Thyroid gland (tissue), 4 donors: ENCODE data around the gene CLPSL1. TPM values are rescaled to one million over a fixed set of nuclear protein-coding genes. Genes with fewer than 3 reads are reported as not detected.

Experiments
- DNase-seq, 2 donors: peaks; one replicate each; pipeline ENCODE4 v3.0.0-alpha.2; 2019
- H3K27ac ChIP-seq, 3 donors: fragments of 200-600 bp; sonication (generic); 1 replicate in 2 of 3; 2 replicates in 1 of 3; pipeline ENCODE4 v1.5.1; 2016 to 2019; ENCODE audit warnings: mild to moderate bottlenecking in 1 of 3, moderate library complexity in 1 of 3
- H3K27me3 ChIP-seq: fragments of 200-600 bp; sonication (generic); one replicate; pipeline ENCODE4 v1.5.1; 2019
- H3K36me3 ChIP-seq, 2 donors: fragments of 200-600 bp; sonication (generic); one replicate each; pipeline ENCODE4 v1.5.1; 2016 to 2019
- H3K4me1 ChIP-seq, 2 donors: fragments of 200-600 bp; sonication (generic); one replicate each; pipeline ENCODE4 v1.5.1; 2017 to 2019
- H3K4me3 ChIP-seq, 3 donors: fragments of 200-600 bp; sonication (generic); replicated peaks in 1 of 3; 1 replicate in 2 of 3; 2 replicates in 1 of 3; pipeline ENCODE4 v1.5.1; 2016; ENCODE audit warnings: mild to moderate bottlenecking in 1 of 3
- H3K9me3 ChIP-seq: fragments of 200-600 bp; sonication (generic); one replicate; pipeline ENCODE4 v1.5.1; 2017
- CTCF ChIP-seq, 6 experiments: fragments of 200-600 bp in 3 of 6; fragments of 450-650 bp in 3 of 6; sonication (generic) in 3 of 6; IDR thresholded peaks; one replicate each; pipeline ENCODE4 v1.5.1; 2016 to 2019; ENCODE audit warnings: antibody characterized with exemption in 6 of 6, mild to moderate bottlenecking in 2 of 6, inconsistent platforms in 1 of 6, moderate library complexity in 1 of 6
- POLR2A ChIP-seq, 2 donors: fragments of 450-650 bp; IDR thresholded peaks; one replicate each; pipeline ENCODE4 v1.6.1; 2017; ENCODE audit warnings: antibody characterized with exemption in 2 of 2, mild to moderate bottlenecking in 2 of 2, moderate library complexity in 1 of 2
- WGBS, 2 donors: methylation state at CpG; one replicate each; pipeline ENCODE4 v1.1.5; 2017; 5-methylcytosine and 5-hydroxymethylcytosine counted together
- intact Hi-C: fragments of 100-400 bp; cut with DNase I; formaldehyde crosslinking; loops from one replicate; pipeline ENCODE4 v1.15.1; 2023
- total RNA-seq, 4 donors: library from RNA; depleted of rRNA; stranded (reverse); fragments of >200 nt; gene quantifications; one replicate each; pipeline ENCODE4 v1.2.3, GENCODE V29; 2016

The CLPSL1 gene
- total RNA-seq, 4 donors from 2014 or later: not detected

DNA sequence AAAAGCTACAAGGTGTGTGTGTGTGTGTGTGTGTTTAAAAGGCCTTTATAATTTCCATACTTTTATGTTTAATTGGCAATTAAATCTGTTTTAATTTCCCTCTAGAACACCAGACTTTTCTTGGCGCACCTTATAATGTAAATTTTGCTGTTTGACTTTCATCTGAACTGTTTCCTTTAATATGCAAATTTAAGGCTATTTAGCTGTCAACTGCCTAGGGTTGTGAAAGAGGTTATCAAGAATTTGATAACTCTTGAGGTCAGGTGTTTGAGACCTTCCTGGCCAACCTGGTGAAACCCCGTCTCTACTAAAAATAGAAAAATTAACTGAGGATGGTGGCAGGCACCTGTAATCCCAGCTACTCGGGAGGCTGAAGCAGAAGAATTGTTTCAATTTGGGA lies 20.3 kb downstream of the CLPSL1 start:
- Histone ChIP-seq H3K27me3 (no peaks in the 10 kb centered on the region), H3K4me1 (no peaks in the 10 kb centered on the region), H3K9me3 (no peaks in the 10 kb centered on the region), H3K4me3 (no peak overlapping the region), H3K27ac (no peak overlapping the region), H3K36me3 (no peaks in the 10 kb centered on the region)
- no peak for DNase-seq
- WGBS, 2 donors: 75 to 88% methylated on average over 3 of the region's 3 CpGs
- TF ChIP-seq POLR2A (IDR thresholded peaks at IDR 0.05) (no peak), CTCF (IDR thresholded peaks at IDR 0.05) (no peak)
- intact Hi-C loops: no loop called here

GRCh38 chr6:35804996-35805736 lies 24.3 kb downstream of the CLPSL1 start, which contains the start of gene LHFPL5:
Gene LHFPL5, plus strand, starts transcription at chr6:35805352. Its CDS starts 319 bp downstream, at chr6:35805671.
- no peak within 1 kb of the TSS for H3K4me3 ChIP-seq
- no peaks in the 10 kb centered on the region for H3K36me3 ChIP-seq
- peak; percentile 50 to 53 for DNase-seq
- no peak within 1 kb of the TSS for H3K27ac ChIP-seq
- H3K4me1 ChIP-seq: no peaks in the 10 kb centered on the region
- TF ChIP-seq POLR2A (IDR thresholded peaks at IDR 0.05): no peak
- no peak for TF ChIP-seq CTCF (IDR thresholded peaks at IDR 0.05)
- no peaks in the 10 kb centered on the region for H3K9me3 ChIP-seq
- no peaks in the 10 kb centered on the region for H3K27me3 ChIP-seq
- intact Hi-C loops: no loop called here
- WGBS, 2 donors: 13 to 20% methylated on average over 17 to 22 of the region's 40 CpGs

GRCh38 chr6:35808688-35809087 lies 27.9 kb downstream of the CLPSL1 start:
- intact Hi-C loops: no loop called here
- WGBS, 2 donors: 69 to 71% methylated on average over 3 of the region's 3 CpGs
- Histone ChIP-seq H3K36me3 (no peaks in the 10 kb centered on the region), H3K9me3 (no peaks in the 10 kb centered on the region), H3K4me3 (no peak overlapping the region), H3K27ac (no peak overlapping the region), H3K27me3 (no peaks in the 10 kb centered on the region), H3K4me1 (no peaks in the 10 kb centered on the region)
- no peak for DNase-seq
- TF ChIP-seq POLR2A (IDR thresholded peaks at IDR 0.05) (no peak), CTCF (IDR thresholded peaks at IDR 0.05) (no peak)

DNA sequence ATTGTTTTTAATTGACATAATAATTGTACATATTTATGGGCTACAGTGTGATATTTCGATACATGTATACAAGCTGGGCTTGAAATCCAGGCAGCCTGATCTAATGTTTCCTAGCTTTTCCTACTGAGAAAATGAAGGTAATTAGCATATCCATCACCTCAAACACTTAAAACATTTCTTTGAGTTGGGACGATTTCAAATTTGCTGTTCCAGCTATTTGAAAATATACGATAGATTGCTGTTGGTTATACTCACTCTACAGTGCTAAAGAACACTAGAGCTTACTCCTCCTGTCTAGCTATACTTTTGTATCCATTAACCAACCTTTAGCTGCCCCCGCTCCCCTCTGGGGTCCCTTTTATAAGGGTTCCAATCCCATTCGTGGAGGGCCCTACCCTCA lies 29.0 kb downstream of the CLPSL1 start:
- Histone ChIP-seq H3K36me3 (no peaks in the 10 kb centered on the region), H3K4me1 (no peaks in the 10 kb centered on the region), H3K27me3 (no peaks in the 10 kb centered on the region), H3K9me3 (no peaks in the 10 kb centered on the region), H3K27ac (no peak overlapping the region), H3K4me3 (no peak overlapping the region)
- 77 to 82% methylated on average over 5 of the region's 5 CpGs for WGBS, 2 donors
- no peak for TF ChIP-seq POLR2A (IDR thresholded peaks at IDR 0.05)
- intact Hi-C loops: no loop called here
- no peak for DNase-seq

DNA sequence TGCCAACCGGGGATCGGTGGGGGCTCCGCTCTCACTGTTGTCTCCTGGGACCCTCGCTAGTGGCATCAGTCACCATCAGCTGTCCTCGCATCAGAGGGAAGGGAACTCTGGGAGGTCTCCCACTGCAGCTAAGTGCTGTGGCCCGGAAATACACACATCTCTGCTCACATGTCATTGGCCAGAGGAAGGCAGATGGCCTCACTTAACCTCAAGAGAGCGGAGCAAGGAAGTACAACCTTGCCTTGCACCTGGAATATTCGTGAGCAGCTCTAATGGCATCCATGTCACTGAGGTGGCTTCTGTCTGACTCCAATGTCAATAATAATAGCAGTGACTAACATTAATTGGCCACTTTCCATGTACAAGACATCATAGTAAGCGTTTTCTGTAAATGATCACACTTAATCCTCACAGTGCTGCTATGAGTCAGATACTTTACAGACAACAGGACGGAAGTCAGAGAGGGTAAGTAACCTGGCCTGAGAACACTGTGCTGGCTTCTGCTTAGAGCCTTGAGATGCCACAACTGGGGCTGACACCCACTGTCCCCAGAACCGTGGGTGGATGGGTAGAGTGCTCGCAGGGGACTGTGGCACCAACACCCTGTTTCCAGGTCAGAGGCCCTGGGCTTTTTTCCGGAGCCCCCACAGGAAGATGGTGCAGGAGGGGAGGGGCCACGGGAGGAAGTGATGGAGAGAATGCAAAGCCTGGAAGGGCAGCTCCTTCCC lies 30.3 kb downstream of the CLPSL1 start:
- 69 to 71% methylated on average over 12 to 14 of the region's 14 CpGs for WGBS, 2 donors
- no peaks in the 10 kb centered on the region for H3K9me3 ChIP-seq
- no peak overlapping the region for H3K4me3 ChIP-seq
- intact Hi-C loops: no loop called here
- TF ChIP-seq POLR2A (IDR thresholded peaks at IDR 0.05) (no peak), CTCF (IDR thresholded peaks at IDR 0.05) (no peak)
- no peaks in the 10 kb centered on the region for H3K27me3 ChIP-seq
- no peaks in the 10 kb centered on the region for H3K4me1 ChIP-seq
- H3K27ac ChIP-seq: no peak overlapping the region
- no peak for DNase-seq
- H3K36me3 ChIP-seq: no peaks in the 10 kb centered on the region
